PC-3 (cell line): ENCODE results near the gene SIL1. TPM values are rescaled to one million over a fixed set of nuclear protein-coding genes. Genes with fewer than 3 reads are reported as not detected.

ENCODE experiments used
- ATAC-seq: fragments of 200-7000 bp; cut with Tn5 transposase; 2 replicates; pipeline ENCODE4 v1.9.1; 2020; ENCODE audit warnings: mild to moderate bottlenecking, moderate library complexity
- BruUV-seq: library from RNA; stranded (reverse); fragments of 400-500 nt; replicated peaks from 2 replicates; lab custom pipeline; 2021; lab: Mats Ljungman, UMichigan
- CTCF ChIA-PET: fragments of 300-600 bp; sonication (Branson Sonifier 250); formaldehyde crosslinking; loops from one replicate; lab custom pipeline; 2022; ENCODE audit warnings: antibody characterized with exemption; lab: Charles Lee
- POLR2A ChIA-PET: fragments of 300-600 bp; sonication (Branson Sonifier 250); formaldehyde crosslinking; loops from one replicate; lab custom pipeline; 2022; ENCODE audit warnings: antibody characterized with exemption; ENCODE audit not compliant: unreplicated experiment; lab: Charles Lee
- DNase-seq: peaks from one replicate; pipeline ENCODE4 v3.0.0-alpha.2; 2015
- H2AFZ ChIP-seq: fragments of 300-600 bp; sonication (generic); 2 replicates; pipeline ENCODE4 v1.6.0; 2016; ENCODE audit warnings: antibody characterized with exemption, low read length
- H3F3A ChIP-seq: fragments of 300-600 bp; sonication (generic); one replicate; pipeline ENCODE4 v1.6.0; 2017; ENCODE audit warnings: antibody characterized with exemption, low read length, control low read depth, mild to moderate bottlenecking; ENCODE audit not compliant: unreplicated experiment
- H3K27ac ChIP-seq: fragments of 300-600 bp; sonication (generic); 2 replicates; pipeline ENCODE4 v1.5.1; 2016; ENCODE audit warnings: mild to moderate bottlenecking, low read length
- H3K27me3 ChIP-seq: fragments of 300-600 bp; sonication (generic); 2 replicates; pipeline ENCODE4 v1.6.1; 2016; ENCODE audit warnings: low read length, mixed read lengths
- H3K36me3 ChIP-seq: fragments of 300-600 bp; sonication (generic); 2 replicates; pipeline ENCODE4 v1.6.1; 2016; ENCODE audit warnings: low read depth, mixed run types, low read length, mixed read lengths
- H3K4me1 ChIP-seq: fragments of 300-600 bp; sonication (generic); 2 replicates; pipeline ENCODE4 v1.5.1; 2016; ENCODE audit warnings: low read length; ENCODE audit not compliant: insufficient read depth
- H3K4me2 ChIP-seq: fragments of 300-600 bp; sonication (generic); 2 replicates; pipeline ENCODE4 v1.6.0; 2016; ENCODE audit warnings: low read length
- H3K4me3 ChIP-seq: fragments of 300-600 bp; sonication (generic); 2 replicates; pipeline ENCODE4 v1.5.1; 2016; ENCODE audit warnings: mild to moderate bottlenecking, low read length, mixed read lengths
- H3K79me2 ChIP-seq: fragments of 300-600 bp; sonication (generic); 2 replicates; pipeline ENCODE4 v1.6.1; 2017; ENCODE audit warnings: low read length, mixed read lengths
- H3K9ac ChIP-seq: fragments of 300-600 bp; sonication (generic); 2 replicates; pipeline ENCODE4 v1.6.0; 2016; ENCODE audit warnings: mild to moderate bottlenecking, low read length
- H3K9me2 ChIP-seq: fragments of 300-600 bp; sonication (generic); replicated peaks from 2 replicates; pipeline ENCODE4 v1.6.1; 2016; ENCODE audit warnings: mixed run types, low read length, mixed read lengths
- H3K9me3 ChIP-seq: fragments of 300-600 bp; sonication (generic); 2 replicates; pipeline ENCODE4 v1.6.1; 2016; ENCODE audit warnings: low read length, mixed read lengths
- H4K20me1 ChIP-seq: fragments of 300-600 bp; sonication (generic); 2 replicates; pipeline ENCODE4 v1.6.1; 2016; ENCODE audit warnings: low read length, mixed read lengths
- EZH2 ChIP-seq: fragments of 300-600 bp; sonication (generic); IDR thresholded peaks from one replicate; pipeline ENCODE4 v1.6.1; 2017; ENCODE audit warnings: antibody characterized with exemption, mild to moderate bottlenecking, low read length; ENCODE audit not compliant: unreplicated experiment
- EZH2phosphoT487 ChIP-seq: fragments of 300-600 bp; sonication (generic); IDR thresholded peaks from 2 replicates; pipeline ENCODE4 v1.6.1; 2018; ENCODE audit warnings: mild to moderate bottlenecking, antibody characterized with exemption, low read length, borderline replicate concordance
- intact Hi-C: fragments of 100-400 bp; cut with micrococcal nuclease; formaldehyde crosslinking; loops from 2 replicates; pipeline ENCODE4 v1.9.0; 2023
- total RNA-seq: library from RNA; depleted of rRNA; stranded (reverse); fragments of >200 nt; gene quantifications from 2 replicates; pipeline ENCODE4 v1.2.3, GENCODE V29; 2014
- TF ChIP-seq, protein P1 (sequence below): fragments of 300-600 bp; sonication (generic); conservative IDR thresholded peaks from 2 replicates; pipeline ENCODE4 v1.5.1; 2017; ENCODE audit warnings: antibody characterized with exemption, low read depth, mild to moderate bottlenecking, low read length

Gene SIL1
- total RNA-seq, 1 experiment from 2014 or later, result 7.9 TPM

DNA sequence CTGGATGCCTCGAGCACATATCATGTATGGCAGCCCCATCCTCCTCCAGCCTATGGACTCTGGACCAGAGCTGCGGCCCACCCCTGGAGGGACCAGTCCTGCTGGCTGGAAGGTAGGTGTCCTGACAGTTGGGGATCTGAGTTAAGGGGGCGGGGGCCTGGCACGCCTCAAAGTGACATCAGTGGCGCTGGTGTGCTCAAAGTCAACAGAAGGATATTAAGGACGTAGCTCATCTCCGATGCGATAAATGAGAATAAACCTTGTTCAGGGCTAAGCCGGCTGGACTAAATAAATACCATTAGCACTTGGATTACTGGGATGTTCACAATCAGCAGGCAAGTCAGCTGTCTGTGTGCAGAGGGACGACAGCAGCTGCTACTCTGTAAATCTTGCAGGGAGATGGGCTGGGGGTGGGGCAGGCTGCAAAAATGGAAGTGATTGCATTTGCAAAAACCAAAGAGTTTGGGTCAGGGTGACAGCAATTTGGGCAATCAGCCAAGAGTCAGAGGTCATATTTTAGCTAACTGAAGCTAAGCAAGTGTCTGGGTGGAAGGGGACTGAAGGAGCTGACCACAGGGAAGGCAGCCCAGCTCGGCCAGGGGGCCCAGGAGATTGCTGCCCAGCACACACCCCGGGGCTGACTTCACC lies 243.0 kb downstream of the SIL1 start:
- Histone ChIP-seq H3K36me3 (no peaks in the 10 kb centered on the region), H3K4me2 (no peak overlapping the region), H3F3A (no peaks in the 10 kb centered on the region), H3K4me1 (no peaks in the 10 kb centered on the region), H3K27me3 (no peaks in the 10 kb centered on the region), H3K9me2 (no peaks in the 10 kb centered on the region), H3K9me3 (no peaks in the 10 kb centered on the region), H4K20me1 (no peaks in the 10 kb centered on the region), H3K27ac (no peak overlapping the region), H3K9ac (no peak overlapping the region), H3K4me3 (no peak overlapping the region), H2AFZ (no peak overlapping the region), H3K79me2 (no peaks in the 10 kb centered on the region)
- ChIA-PET CTCF (no interaction called here), POLR2A (no interaction called here)
- intact Hi-C loops, result no loop called here
- no peak for ATAC-seq
- no TSS peak for BruUV-seq
- DNase-seq, result no peak
- TF ChIP-seq, protein P1, sequence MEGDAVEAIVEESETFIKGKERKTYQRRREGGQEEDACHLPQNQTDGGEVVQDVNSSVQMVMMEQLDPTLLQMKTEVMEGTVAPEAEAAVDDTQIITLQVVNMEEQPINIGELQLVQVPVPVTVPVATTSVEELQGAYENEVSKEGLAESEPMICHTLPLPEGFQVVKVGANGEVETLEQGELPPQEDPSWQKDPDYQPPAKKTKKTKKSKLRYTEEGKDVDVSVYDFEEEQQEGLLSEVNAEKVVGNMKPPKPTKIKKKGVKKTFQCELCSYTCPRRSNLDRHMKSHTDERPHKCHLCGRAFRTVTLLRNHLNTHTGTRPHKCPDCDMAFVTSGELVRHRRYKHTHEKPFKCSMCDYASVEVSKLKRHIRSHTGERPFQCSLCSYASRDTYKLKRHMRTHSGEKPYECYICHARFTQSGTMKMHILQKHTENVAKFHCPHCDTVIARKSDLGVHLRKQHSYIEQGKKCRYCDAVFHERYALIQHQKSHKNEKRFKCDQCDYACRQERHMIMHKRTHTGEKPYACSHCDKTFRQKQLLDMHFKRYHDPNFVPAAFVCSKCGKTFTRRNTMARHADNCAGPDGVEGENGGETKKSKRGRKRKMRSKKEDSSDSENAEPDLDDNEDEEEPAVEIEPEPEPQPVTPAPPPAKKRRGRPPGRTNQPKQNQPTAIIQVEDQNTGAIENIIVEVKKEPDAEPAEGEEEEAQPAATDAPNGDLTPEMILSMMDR, result no peak
- TF ChIP-seq EZH2phosphoT487 (no peak), EZH2 (no peak)

DNA sequence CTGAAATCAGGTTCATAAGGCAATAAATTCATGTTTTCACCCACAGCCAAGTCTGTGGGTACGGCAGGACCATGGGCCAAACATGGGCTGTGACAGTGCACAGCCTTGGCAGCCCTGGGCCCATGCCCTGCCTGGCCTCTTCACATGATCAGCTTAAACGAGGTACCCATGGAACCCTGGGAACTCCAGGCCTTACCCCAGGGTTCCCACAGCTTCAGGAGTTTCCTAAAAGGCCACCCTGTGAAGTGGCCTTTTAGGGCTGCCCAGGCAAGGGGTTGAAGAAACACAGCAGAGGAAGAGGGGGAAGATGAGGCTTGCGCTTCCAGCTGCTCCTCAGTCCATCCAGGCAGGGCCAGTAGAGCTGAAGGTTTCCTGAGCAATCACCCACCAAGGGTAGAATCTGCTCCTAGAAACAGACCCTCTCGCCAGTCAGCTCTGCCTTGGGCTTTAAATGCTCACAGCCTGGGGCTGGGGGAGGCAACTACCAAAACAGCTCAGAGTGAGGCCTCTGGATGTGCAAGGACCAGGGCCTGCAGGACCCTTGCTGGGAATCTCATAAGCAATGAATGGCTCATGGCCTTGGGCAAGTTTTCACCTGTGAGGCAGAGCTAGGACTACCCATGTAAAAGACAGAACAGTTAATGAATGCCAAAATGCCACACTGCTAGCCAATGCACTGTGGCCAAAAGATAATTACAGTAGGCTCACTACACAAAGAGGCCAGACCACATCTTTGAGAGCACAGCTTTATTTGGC lies 243.7 kb downstream of the SIL1 start:
- POLR2A ChIA-PET, result no interaction called here
- no peak for ATAC-seq
- no peaks in the 10 kb centered on the region for H3K27me3 ChIP-seq

More for the DNA sequence above, 243.7 kb downstream of the SIL1 start:
- H2AFZ ChIP-seq, result no peak overlapping the region
- no peaks in the 10 kb centered on the region for H4K20me1 ChIP-seq
- BruUV-seq, result no TSS peak
- TF ChIP-seq EZH2phosphoT487, result no peak
- TF ChIP-seq, protein P1, result no peak
- no peak for TF ChIP-seq EZH2
- no peak overlapping the region for H3K4me3 ChIP-seq
- no peaks in the 10 kb centered on the region for H3K4me1 ChIP-seq
- no peak overlapping the region for H3K27ac ChIP-seq
- no peak overlapping the region for H3K4me2 ChIP-seq
- no peaks in the 10 kb centered on the region for H3K36me3 ChIP-seq
- no peak overlapping the region for H3K9ac ChIP-seq
- no peaks in the 10 kb centered on the region for H3K9me2 ChIP-seq
- H3F3A ChIP-seq, result no peaks in the 10 kb centered on the region
- H3K79me2 ChIP-seq, result no peaks in the 10 kb centered on the region
- H3K9me3 ChIP-seq, result no peaks in the 10 kb centered on the region
- intact Hi-C loops, result no loop called here
- no peak for DNase-seq
- CTCF ChIA-PET, result no interaction called here
